Measurements from ENCODE around the gene LIN9. TPM values are rescaled to one million over a fixed set of nuclear protein-coding genes. Genes with fewer than 3 reads are reported as not detected.

LIN9 gene
- total and polyA plus RNA-seq, 2 of the 8 experiments (the other 6 are each of a cell fraction or from before 2014, with no cell fraction given), result 5.6 to 12.6 TPM

DNA sequence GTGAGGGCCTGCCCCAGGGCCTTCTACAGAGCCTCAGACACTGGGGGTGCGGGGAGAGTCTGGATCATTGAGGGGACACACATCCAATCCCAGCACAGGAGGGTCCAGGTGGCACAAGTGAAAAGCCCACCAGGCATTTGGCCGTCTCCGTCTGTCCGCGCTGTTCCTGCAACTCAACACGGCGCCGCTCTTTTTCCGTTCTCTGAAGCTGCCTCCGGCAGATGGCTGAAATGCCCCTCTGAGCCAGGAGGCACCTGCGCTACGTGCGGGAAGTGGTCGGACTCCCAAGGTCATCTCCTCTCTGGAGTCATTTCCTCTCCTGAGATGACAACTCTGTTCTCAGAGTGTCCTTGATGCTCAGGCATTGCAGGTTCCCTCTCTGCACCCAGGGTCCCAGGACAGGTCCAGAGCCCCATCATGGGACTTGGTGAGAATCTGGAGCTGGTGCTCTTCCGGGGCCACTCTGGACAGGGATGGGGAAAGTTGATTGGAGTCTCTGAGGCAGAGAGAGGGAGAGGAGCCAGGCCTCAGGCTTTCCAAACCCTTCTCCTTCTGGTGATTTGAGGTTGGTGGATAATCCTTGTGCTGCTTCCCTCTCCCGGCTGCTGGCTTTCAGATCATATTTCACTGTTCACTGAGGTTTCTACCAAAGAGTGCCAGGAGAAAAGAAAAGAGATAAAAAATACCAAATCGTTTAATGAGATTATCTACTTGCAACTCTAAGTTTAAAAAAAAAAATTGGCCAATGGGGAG, 99.5 kb downstream of the LIN9 start:
- no peaks in the 10 kb centered on the region for H3K36me3 ChIP-seq (ENCODE audit: control insufficient read depth in 2 of 4, insufficient read depth in 4 of 4, low read length in 3 of 4)
- H3K4ac ChIP-seq (replicated peaks; ENCODE audit: insufficient read length, low read depth, low read length), result peak overlapping the region; percentile 7
- WGBS, 2 experiments (ENCODE audit: extremely low coverage in 1 of 2, insufficient coverage in 1 of 2, insufficient read length in 1 of 2, insufficient replicate concordance in 2 of 2, low coverage in 1 of 2, low lambda C conversion rate in 2 of 2, missing lambda C conversion rate in 1 of 2), result 90% methylated on average over 17 of the region's 17 CpGs; no CpG with 5 or more reads in 1 of the 2 experiments
- no peak overlapping the region for H2BK120ac ChIP-seq (replicated peaks; ENCODE audit: low read depth, low read length)
- no peaks in the 10 kb centered on the region for H4K20me1 ChIP-seq (replicated peaks in 1 of 2; ENCODE audit: control insufficient read depth in 1 of 2, insufficient read depth in 2 of 2, low read length in 2 of 2)
- peaks cover 0 to 4% (median 1%) of the 10 kb centered on the region in 4 experiments; a peak in 2 of 7 replicates for H3K27me3 ChIP-seq (replicated peaks in 1 of 4; ENCODE audit: control insufficient read depth in 3 of 4, extremely low read depth in 1 of 4, insufficient read depth in 3 of 4, low read length in 3 of 4)
- TF ChIP-seq NANOG (IDR thresholded peaks at IDR 0.05; ENCODE audit: insufficient read depth, low read depth, low read length, poor library complexity, severe bottlenecking) (no peak), JUN (IDR thresholded peaks at IDR 0.05; ENCODE audit: low read depth, low read length) (no peak), SIRT6 (IDR thresholded peaks at IDR 0.05; ENCODE audit: low read length) (no peak)
- no peak for FAIRE-seq
- peaks cover 2 to 14% (median 8%) of the 10 kb centered on the region in 4 experiments for H3K4me1 ChIP-seq (replicated peaks in 1 of 4; ENCODE audit: control insufficient read depth in 3 of 4, insufficient read depth in 4 of 4, low read length in 3 of 4)
- CTCF ChIA-PET (ENCODE audit: partially characterized antibody), result interaction anchor here (1.4 to 6.3 kb wide), 4 partner anchors 9 to 84 kb away, joined by 4 to 39 read pairs (median 14); no protein-coding TSS in a partner anchor
- H3K9me3 ChIP-seq (ENCODE audit: insufficient read depth in 2 of 2, low read depth in 1 of 2, low read length in 1 of 2), result no peaks in the 10 kb centered on the region
- H3K79me1 ChIP-seq (ENCODE audit: low read depth, low read length), result no peaks in the 10 kb centered on the region
- no peak overlapping the region for H4K91ac ChIP-seq (replicated peaks; ENCODE audit: insufficient read length, low read length)
- no peak overlapping the region for H4K8ac ChIP-seq (ENCODE audit: extremely low read depth, insufficient read depth, low read length)
- peak overlapping the region; percentile 52; the same call in 1 of the 2 replicates for H2BK5ac ChIP-seq (ENCODE audit: low read depth, low read length)
- no peak overlapping the region for H3K56ac ChIP-seq (replicated peaks; ENCODE audit: insufficient read length, low read depth, low read length)
- H3K9ac ChIP-seq (replicated peaks in 1 of 4; ENCODE audit: extremely low read depth in 1 of 4, low read depth in 3 of 4, low read length in 3 of 4), result no peak overlapping the region
- no peaks in the 10 kb centered on the region for H3K23me2 ChIP-seq (ENCODE audit: low read depth, low read length)
- H2AFZ ChIP-seq (ENCODE audit: low read length), result no peak overlapping the region
- H3K14ac ChIP-seq (ENCODE audit: insufficient read length), result no peak overlapping the region
- H3K18ac ChIP-seq (ENCODE audit: extremely low read depth, low read length), result peak overlapping the region; percentile 71
- no peak overlapping the region for H3K27ac ChIP-seq (ENCODE audit: low read depth, low read length)
- H3K23ac ChIP-seq (ENCODE audit: insufficient read length), result no peak overlapping the region
- no peaks in the 10 kb centered on the region for H3K79me2 ChIP-seq (ENCODE audit: control insufficient read depth in 1 of 2, insufficient read depth in 2 of 2, low read length in 2 of 2)
- H2BK12ac ChIP-seq (ENCODE audit: low read depth, low read length), result peak overlapping the region; percentile 39; the same call in 1 of the 2 replicates
- DNase-seq (ENCODE audit: low read depth in 1 of 2, low spot score in 2 of 2), result no peak
- H2BK15ac ChIP-seq (ENCODE audit: low read length), result no peak overlapping the region
- no peak overlapping the region for H3K4me2 ChIP-seq (ENCODE audit: insufficient read depth in 1 of 2, low read depth in 2 of 2, low read length in 2 of 2)
- no peak overlapping the region for H4K5ac ChIP-seq (ENCODE audit: insufficient read length, low read depth, low read length)
- peak overlapping the region; percentile 97 for H2BK20ac ChIP-seq (ENCODE audit: low read length)
- no peak overlapping the region for H3K4me3 ChIP-seq (ENCODE audit: extremely low read depth in 1 of 4, insufficient read depth in 2 of 4, low read depth in 3 of 4, low read length in 4 of 4)
- POLR2A ChIA-PET (ENCODE audit: partially characterized antibody), result interaction anchor here (1.4 kb wide), 1 partner anchor 10 kb away, joined by 3 read pairs; no protein-coding TSS in a partner anchor
- 0 out of 2 replicates have a peak overlapping the region, but pooled peaks have one; percentile 24 for H2AK5ac ChIP-seq (ENCODE audit: low read depth, low read length)

Measured in H1 (cell line).